Fibroblast of the aortic adventitia (primary cell): Measurements from ENCODE around the gene BRPF1. TPM values are rescaled to one million over a fixed set of nuclear protein-coding genes. Genes with fewer than 3 reads are reported as not detected.
A peak's percentile ranks its signal among the peaks of the same experiment; 100 is the strongest.

Experiments used
- DNase-seq: peaks from one replicate; pipeline ENCODE4 v3.0.0-alpha.2; 2010; ENCODE audit warnings: low read depth
- H3K4me3 ChIP-seq: 2 replicates; pipeline ENCODE4 v1.5.1; 2011; ENCODE audit warnings: low read depth, mild to moderate bottlenecking, control low read depth, low read length, moderate library complexity
- CTCF ChIP-seq: IDR thresholded peaks from 2 replicates; pipeline ENCODE4 v1.5.1; 2011; ENCODE audit warnings: mild to moderate bottlenecking, low read length, control low read depth, inconsistent platforms; ENCODE audit not compliant: insufficient read depth
- total RNA-seq: library from RNA; depleted of rRNA; stranded (reverse); fragments of >200 nt; gene quantifications from 2 replicates; pipeline ENCODE4 v1.2.3, GENCODE V29; 2012; ENCODE audit warnings: low replicate concordance

BRPF1 gene
- total RNA-seq, 1 donor = 13.9 TPM

GRCh38 chr3:9762871-9763270, 31.3 kb downstream of the BRPF1 start:
- no peak for DNase-seq
- H3K4me3 ChIP-seq = no peak overlapping the region
- no peak for TF ChIP-seq CTCF

GRCh38 chr3:9765865-9766264, 34.3 kb downstream of the BRPF1 start:
- DNase-seq = no peak
- no peak overlapping the region for H3K4me3 ChIP-seq
- no peak for TF ChIP-seq CTCF

GRCh38 chr3:9767418-9767817, 35.9 kb downstream of the BRPF1 start:
- no peak for DNase-seq
- TF ChIP-seq CTCF = no peak

GRCh38 chr3:9768141-9768775, 36.7 kb downstream of the BRPF1 start:
- peak overlapping the region; percentile 33 for H3K4me3 ChIP-seq
- DNase-seq = no peak
- no peak for TF ChIP-seq CTCF

More at GRCh38 chr3:9767418-9767817, 35.9 kb downstream of the BRPF1 start:
- H3K4me3 ChIP-seq = no peak overlapping the region

- no peak for TF ChIP-seq CTCF
- H3K4me3 ChIP-seq = peak overlapping the region; percentile 76
- no peak for DNase-seq
Measured at GRCh38 chr3:9769012-9769411, 37.5 kb downstream of the BRPF1 start.

- H3K4me3 ChIP-seq = peak within 1 kb of the TSS; percentile 76
- TF ChIP-seq CTCF = no peak
- DNase-seq = peak; percentile 50
Measured at GRCh38 chr3:9769426-9770275, 38.1 kb downstream of the BRPF1 start, which contains the start of gene CAMK1. Gene CAMK1 (minus strand): TSS chr3:9769947. CDS start chr3:9767749, 2,198 bp downstream.
